ENCODE measurements around the gene HEXB. TPM values are rescaled to one million over a fixed set of nuclear protein-coding genes. Genes with fewer than 3 reads are reported as not detected.
A peak's percentile ranks its signal among the peaks of the same experiment; 100 is the strongest.

The HEXB gene
- total RNA-seq, 2 donors from 2014 or later = 44.5 to 45.8 TPM

GRCh38 chr5:74647096-74647495 is 37.9 kb upstream of the HEXB start:
- H3K36me3 Mint-ChIP-seq (ENCODE audit: insufficient read depth in 2 of 2) = no peaks in the 10 kb centered on the region
- no peak overlapping the region for H3K4me3 Mint-ChIP-seq
- ATAC-seq (replicated peaks in 1 of 2) (no peak), DNase-seq (no peak)
- peaks cover 10% of the 10 kb centered on the region for H3K4me1 Mint-ChIP-seq (ENCODE audit: low read depth)
- no peaks in the 10 kb centered on the region for H3K9me3 Mint-ChIP-seq
- no peak overlapping the region for H3K27ac Mint-ChIP-seq
- H3K27me3 Mint-ChIP-seq (ENCODE audit: low read depth) = peaks cover 39% of the 10 kb centered on the region

- ATAC-seq (replicated peaks in 1 of 2) (peak; percentile 89 to 90), DNase-seq (peak; percentile 22 to 43)
- no peak overlapping the region for H3K4me3 Mint-ChIP-seq
- no peaks in the 10 kb centered on the region for H3K36me3 Mint-ChIP-seq (ENCODE audit: insufficient read depth in 2 of 2)
- no peaks in the 10 kb centered on the region for H3K9me3 Mint-ChIP-seq
- H3K27me3 Mint-ChIP-seq (ENCODE audit: low read depth) = peaks cover 21% of the 10 kb centered on the region
- peaks cover 5% of the 10 kb centered on the region for H3K4me1 Mint-ChIP-seq (ENCODE audit: low read depth)
- peak overlapping the region; percentile 42 for H3K27ac Mint-ChIP-seq
These were observed 36.2 kb upstream of the HEXB start for GRCh38 chr5:74648835-74649293.

- no peak overlapping the region for H3K27ac Mint-ChIP-seq
- ATAC-seq (replicated peaks in 1 of 2) = no peak
- no peaks in the 10 kb centered on the region for H3K36me3 Mint-ChIP-seq (ENCODE audit: insufficient read depth in 2 of 2)
- H3K4me3 Mint-ChIP-seq = no peak overlapping the region
- peaks cover 5% of the 10 kb centered on the region for H3K4me1 Mint-ChIP-seq (ENCODE audit: low read depth)
- H3K9me3 Mint-ChIP-seq = no peaks in the 10 kb centered on the region
- H3K27me3 Mint-ChIP-seq (ENCODE audit: low read depth) = peaks cover 18% of the 10 kb centered on the region
- no peak for DNase-seq
These were observed 35.5 kb upstream of the HEXB start for GRCh38 chr5:74649421-74649973.

- H3K36me3 Mint-ChIP-seq (ENCODE audit: insufficient read depth in 2 of 2) = no peaks in the 10 kb centered on the region
- peaks cover 2% of the 10 kb centered on the region for H3K27me3 Mint-ChIP-seq (ENCODE audit: low read depth)
- H3K4me1 Mint-ChIP-seq (ENCODE audit: low read depth) = no peaks in the 10 kb centered on the region
- no peak for DNase-seq
- H3K9me3 Mint-ChIP-seq = no peaks in the 10 kb centered on the region
- ATAC-seq (replicated peaks in 1 of 2) = no peak
- H3K4me3 Mint-ChIP-seq = no peak overlapping the region
- H3K27ac Mint-ChIP-seq = no peak overlapping the region
These were observed 33.3 kb upstream of the HEXB start for GRCh38 chr5:74651710-74652109.

GRCh38 chr5:74652576-74652975 is 32.5 kb upstream of the HEXB start:
- H3K27me3 Mint-ChIP-seq (ENCODE audit: low read depth) = peaks cover 6% of the 10 kb centered on the region
- no peak overlapping the region for H3K4me3 Mint-ChIP-seq
- DNase-seq (no peak), ATAC-seq (replicated peaks in 1 of 2) (no peak)
- no peak overlapping the region for H3K27ac Mint-ChIP-seq
- no peaks in the 10 kb centered on the region for H3K9me3 Mint-ChIP-seq
- H3K36me3 Mint-ChIP-seq (ENCODE audit: insufficient read depth in 2 of 2) = no peaks in the 10 kb centered on the region
- no peaks in the 10 kb centered on the region for H3K4me1 Mint-ChIP-seq (ENCODE audit: low read depth)

- no peaks in the 10 kb centered on the region for H3K9me3 Mint-ChIP-seq
- H3K4me3 Mint-ChIP-seq = no peak overlapping the region
- DNase-seq = no peak
- no peak overlapping the region for H3K27ac Mint-ChIP-seq
- no peaks in the 10 kb centered on the region for H3K4me1 Mint-ChIP-seq (ENCODE audit: low read depth)
- ATAC-seq (replicated peaks in 1 of 2) = no peak
- no peaks in the 10 kb centered on the region for H3K36me3 Mint-ChIP-seq (ENCODE audit: insufficient read depth in 2 of 2)
- peaks cover 7% of the 10 kb centered on the region for H3K27me3 Mint-ChIP-seq (ENCODE audit: low read depth)
These were observed 31.0 kb upstream of the HEXB start for GRCh38 chr5:74653991-74654390.

- H3K4me3 Mint-ChIP-seq = no peak overlapping the region
- H3K4me1 Mint-ChIP-seq (ENCODE audit: low read depth) = no peaks in the 10 kb centered on the region
- no peaks in the 10 kb centered on the region for H3K9me3 Mint-ChIP-seq
- no peak overlapping the region for H3K27ac Mint-ChIP-seq
- H3K27me3 Mint-ChIP-seq (ENCODE audit: low read depth) = peaks cover 17% of the 10 kb centered on the region
- H3K36me3 Mint-ChIP-seq (ENCODE audit: insufficient read depth in 2 of 2) = no peaks in the 10 kb centered on the region
- DNase-seq (no peak), ATAC-seq (replicated peaks in 1 of 2) (no peak)
These were observed 29.8 kb upstream of the HEXB start for GRCh38 chr5:74655206-74655605.

GRCh38 chr5:74655716-74656115 is 29.3 kb upstream of the HEXB start:
- Mint-ChIP-seq H3K4me1 (ENCODE audit: low read depth) (no peaks in the 10 kb centered on the region), H3K9me3 (no peaks in the 10 kb centered on the region), H3K4me3 (no peak overlapping the region)

GRCh38 chr5:74657165-74657564 is 27.9 kb upstream of the HEXB start:
- DNase-seq = no peak
- Mint-ChIP-seq H3K4me3 (no peak overlapping the region), H3K9me3 (no peaks in the 10 kb centered on the region), H3K27ac (no peak overlapping the region), H3K27me3 (ENCODE audit: low read depth) (peaks cover 24% of the 10 kb centered on the region), H3K36me3 (ENCODE audit: insufficient read depth in 2 of 2) (no peaks in the 10 kb centered on the region), H3K4me1 (ENCODE audit: low read depth) (no peaks in the 10 kb centered on the region)
- no peak for ATAC-seq (replicated peaks in 1 of 2)

More at GRCh38 chr5:74655716-74656115, 29.3 kb upstream of the HEXB start:
- no peak for DNase-seq
- peaks cover 21% of the 10 kb centered on the region for H3K27me3 Mint-ChIP-seq (ENCODE audit: low read depth)
- ATAC-seq (replicated peaks in 1 of 2) = no peak
- H3K27ac Mint-ChIP-seq = no peak overlapping the region
- no peaks in the 10 kb centered on the region for H3K36me3 Mint-ChIP-seq (ENCODE audit: insufficient read depth in 2 of 2)

- no peak overlapping the region for H3K4me3 Mint-ChIP-seq
These were observed 25.9 kb upstream of the HEXB start for GRCh38 chr5:74659172-74659571.

GRCh38 chr5:74660140-74660539 is 24.9 kb upstream of the HEXB start:
- no peaks in the 10 kb centered on the region for H3K4me1 Mint-ChIP-seq (ENCODE audit: low read depth)
- H3K4me3 Mint-ChIP-seq = no peak overlapping the region
- no peaks in the 10 kb centered on the region for H3K9me3 Mint-ChIP-seq
- ATAC-seq (replicated peaks in 1 of 2) = no peak
- H3K36me3 Mint-ChIP-seq (ENCODE audit: insufficient read depth in 2 of 2) = no peaks in the 10 kb centered on the region
- no peak overlapping the region for H3K27ac Mint-ChIP-seq
- no peak for DNase-seq
- peaks cover 32% of the 10 kb centered on the region for H3K27me3 Mint-ChIP-seq (ENCODE audit: low read depth)

More at GRCh38 chr5:74659172-74659571, 25.9 kb upstream of the HEXB start:
- Mint-ChIP-seq H3K4me1 (ENCODE audit: low read depth) (no peaks in the 10 kb centered on the region), H3K27me3 (ENCODE audit: low read depth) (peaks cover 32% of the 10 kb centered on the region), H3K27ac (no peak overlapping the region), H3K36me3 (ENCODE audit: insufficient read depth in 2 of 2) (no peaks in the 10 kb centered on the region), H3K9me3 (no peaks in the 10 kb centered on the region)
- DNase-seq (no peak), ATAC-seq (replicated peaks in 1 of 2) (no peak)

- ATAC-seq (replicated peaks in 1 of 2) (no peak), DNase-seq (no peak)
- no peak overlapping the region for H3K4me3 Mint-ChIP-seq
- H3K36me3 Mint-ChIP-seq (ENCODE audit: insufficient read depth in 2 of 2) = no peaks in the 10 kb centered on the region
- H3K27ac Mint-ChIP-seq = no peak overlapping the region
- H3K9me3 Mint-ChIP-seq = no peaks in the 10 kb centered on the region
- peaks cover 32% of the 10 kb centered on the region for H3K27me3 Mint-ChIP-seq (ENCODE audit: low read depth)
- H3K4me1 Mint-ChIP-seq (ENCODE audit: low read depth) = no peaks in the 10 kb centered on the region
These were observed 24.2 kb upstream of the HEXB start for GRCh38 chr5:74660873-74661272.

GRCh38 chr5:74664551-74664950 is 20.5 kb upstream of the HEXB start:
- Mint-ChIP-seq H3K4me1 (ENCODE audit: low read depth) (no peaks in the 10 kb centered on the region), H3K27me3 (ENCODE audit: low read depth) (peaks cover 20% of the 10 kb centered on the region), H3K4me3 (no peak overlapping the region), H3K9me3 (no peaks in the 10 kb centered on the region), H3K27ac (no peak overlapping the region), H3K36me3 (ENCODE audit: insufficient read depth in 2 of 2) (no peaks in the 10 kb centered on the region)
- no peak for DNase-seq
- ATAC-seq (replicated peaks in 1 of 2) = no peak

GRCh38 chr5:74665273-74665672 is 19.8 kb upstream of the HEXB start:
- no peaks in the 10 kb centered on the region for H3K4me1 Mint-ChIP-seq (ENCODE audit: low read depth)
- H3K9me3 Mint-ChIP-seq = no peaks in the 10 kb centered on the region
- DNase-seq (no peak), ATAC-seq (replicated peaks in 1 of 2) (no peak)
- H3K4me3 Mint-ChIP-seq = no peak overlapping the region
- no peaks in the 10 kb centered on the region for H3K36me3 Mint-ChIP-seq (ENCODE audit: insufficient read depth in 2 of 2)
- peaks cover 15% of the 10 kb centered on the region for H3K27me3 Mint-ChIP-seq (ENCODE audit: low read depth)
- H3K27ac Mint-ChIP-seq = no peak overlapping the region
